GM12875 (cell line): ENCODE data around the gene CASZ1.

Experiments used
- H3K4me3 ChIP-seq: one replicate; pipeline ENCODE4 v1.5.1; 2011; ENCODE audit warnings: low read depth, low read length, control low read depth
- CTCF ChIP-seq: IDR thresholded peaks from 2 replicates; pipeline ENCODE4 v1.5.1; 2011; ENCODE audit warnings: low read depth, mild to moderate bottlenecking, control low read depth, inconsistent platforms, low read length, moderate library complexity, borderline replicate concordance; ENCODE audit not compliant: insufficient read depth

CASZ1 gene

GRCh38 chr1:10793129-10793651, 3.3 kb downstream of the CASZ1 start:
- no peak for TF ChIP-seq CTCF
- no peak overlapping the region for H3K4me3 ChIP-seq

- no peak for TF ChIP-seq CTCF
- no peak overlapping the region for H3K4me3 ChIP-seq
Measured at GRCh38 chr1:10791105-10791951, 5.1 kb downstream of the CASZ1 start.

GRCh38 chr1:10789803-10790702, 6.4 kb downstream of the CASZ1 start:
- TF ChIP-seq CTCF, result no peak

GRCh38 chr1:10789047-10789791, 7.2 kb downstream of the CASZ1 start:
- H3K4me3 ChIP-seq, result no peak overlapping the region
- TF ChIP-seq CTCF, result no peak

More at GRCh38 chr1:10789803-10790702, 6.4 kb downstream of the CASZ1 start:
- H3K4me3 ChIP-seq, result no peak overlapping the region

- no peak overlapping the region for H3K4me3 ChIP-seq
- TF ChIP-seq CTCF, result no peak
Measured at GRCh38 chr1:10788592-10789006, 7.8 kb downstream of the CASZ1 start.

GRCh38 chr1:10787286-10787685, 9.2 kb downstream of the CASZ1 start:
- TF ChIP-seq CTCF, result no peak
- H3K4me3 ChIP-seq, result no peak overlapping the region
